K562 (cell line): ENCODE data around the gene OR2V2. TPM values are rescaled to one million over a fixed set of nuclear protein-coding genes. Genes with fewer than 3 reads are reported as not detected.
A peak's percentile ranks its signal among the peaks of the same experiment; 100 is the strongest.

Experiments used
- CHD7 ChIP-seq: fragments of 200-600 bp; sonication (generic); IDR thresholded peaks from one replicate; pipeline ENCODE4 v1.6.1; 2012; ENCODE audit warnings: mild to moderate bottlenecking, low read depth, low read length, inconsistent platforms
- DPF2 ChIP-seq: fragments of 450-650 bp; IDR thresholded peaks from 2 replicates; pipeline ENCODE4 v1.6.1; 2016
- GABPB1 ChIP-seq: sonication (generic); formaldehyde crosslinking; IDR thresholded peaks from 2 replicates; pipeline ENCODE4 v1.8.0; 2022; ENCODE audit warnings: mild to moderate bottlenecking, missing genetic modification reagents
- HDAC3 ChIP-seq: fragments of 450-650 bp; IDR thresholded peaks from 2 replicates; pipeline ENCODE4 v1.6.1; 2018; ENCODE audit warnings: borderline replicate concordance, mild to moderate bottlenecking, moderate library complexity; ENCODE audit not compliant: partially characterized antibody
- HDAC6 ChIP-seq: IDR thresholded peaks from 2 replicates; pipeline ENCODE4 v1.6.1; 2012; ENCODE audit warnings: low read depth, mild to moderate bottlenecking, control low read depth, inconsistent platforms, low read length, moderate library complexity
- SMARCA5 ChIP-seq: fragments of 450-650 bp; IDR thresholded peaks from 2 replicates; pipeline ENCODE4 v1.6.1; 2016
- ZFPM2 ChIP-seq: fragments of 250-450 bp; sonication (Bioruptor Pico); IDR thresholded peaks from 2 replicates; pipeline ENCODE4 v1.5.1; 2022; ENCODE audit warnings: mild to moderate bottlenecking
- ZNF445 ChIP-seq: fragments of 250-450 bp; sonication (Bioruptor Pico); IDR thresholded peaks from 2 replicates; pipeline ENCODE4 v1.4.0; 2020; ENCODE audit warnings: low read depth, mild to moderate bottlenecking, moderate library complexity
- ZNF589 ChIP-seq: fragments of 200-800 bp; sonication (Bioruptor generic); IDR thresholded peaks from 2 replicates; pipeline ENCODE4 v1.6.1; 2016; ENCODE audit warnings: low read depth, missing genetic modification characterization, missing compliant biosample characterization
- ZNF766 ChIP-seq: fragments of 200-800 bp; sonication (Bioruptor generic); conservative IDR thresholded peaks from 2 replicates; pipeline ENCODE4 v1.6.1; 2016; ENCODE audit warnings: missing genetic modification characterization, missing compliant biosample characterization
- polyA plus RNA-seq, 8 experiments: library from polyadenylated mRNA; depleted of rRNA in 4 of 8; stranded (reverse) in 5 of 8; unstranded in 3 of 8; fragments of >200 nt; fragmentation: Nextera tagmentation in 2 of 8; fragmentation: Illumina TruSeq in 1 of 8; extraction: Ambion mirVana in 2 of 8; extraction: Trizol in 1 of 8; gene quantifications; 2 replicates each; pipeline versions ENCODE4 v1.2.1 to v1.2.3, GENCODE V29; 2011 to 2014; ENCODE audit warnings: inconsistent platforms in 1 of 8, missing spikeins in 1 of 8
- total RNA-seq, 7 experiments: library from RNA; depleted of rRNA in 6 of 7; stranded (reverse); fragments of >200 nt in 6 of 7; fragmentation: Illumina TruSeq in 2 of 7; extraction: Trizol in 2 of 7; gene quantifications; 2 replicates each; pipeline versions ENCODE4 v1.2.1 to v1.2.3, GENCODE V29; 2011 to 2021; ENCODE audit warnings: low replicate concordance in 1 of 7
- TF ChIP-seq, protein P1 (sequence below): conservative IDR thresholded peaks from 2 replicates; pipeline ENCODE4 v1.6.1; 2011; ENCODE audit warnings: low read depth, mild to moderate bottlenecking, low read length; ENCODE audit not compliant: control insufficient read depth
- TF ChIP-seq, protein P2 (sequence below): fragments of 250-450 bp; sonication (Bioruptor Pico); IDR thresholded peaks from 2 replicates; pipeline ENCODE4 v1.5.0; 2020; ENCODE audit warnings: mild to moderate bottlenecking

Gene OR2V2
- total and polyA plus RNA-seq, 9 of the 15 experiments (the other 6 are each of a cell fraction or from before 2014, with no cell fraction given), result 0.01 TPM; not detected in 8

DNA sequence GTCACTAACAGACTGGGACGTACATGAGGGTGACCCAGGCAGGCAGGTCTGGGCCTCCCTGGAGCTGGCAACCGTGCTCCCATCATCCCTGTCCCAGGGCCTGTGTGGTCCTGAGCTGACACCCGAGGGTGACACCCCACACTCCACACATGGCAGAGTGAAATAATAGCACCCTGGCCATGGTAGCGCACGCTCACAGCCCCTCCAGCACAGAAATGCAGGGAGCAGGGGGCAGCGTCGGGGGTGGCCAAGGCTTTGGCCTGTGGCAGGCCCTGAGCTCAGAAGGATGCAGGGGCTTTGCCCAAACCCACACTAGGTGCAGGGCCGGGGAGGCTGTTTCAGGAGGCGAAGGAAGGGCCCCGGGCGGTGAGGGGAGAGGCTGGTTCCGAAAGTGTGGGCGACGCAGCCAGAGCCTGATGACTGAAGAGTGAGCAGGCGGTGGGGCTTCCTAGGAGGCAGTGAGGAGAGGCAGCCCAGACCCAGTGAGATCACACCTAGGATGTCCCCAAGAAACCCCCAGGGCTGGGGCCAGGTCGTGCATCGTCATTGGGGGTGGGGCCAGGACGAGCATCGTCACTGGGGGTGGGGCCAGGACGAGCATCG is 12.9 kb downstream of the OR2V2 start (continued):
- TF ChIP-seq CHD7, result no peak
- peak; percentile 62; the same call in 1 of the 2 replicates for TF ChIP-seq DPF2
- no peak for TF ChIP-seq ZFPM2 (CRISPR knock-in tag)
- no peak for TF ChIP-seq HDAC6
- peak; percentile 57; the same call in 1 of the 2 replicates for TF ChIP-seq SMARCA5
- TF ChIP-seq, protein P1, sequence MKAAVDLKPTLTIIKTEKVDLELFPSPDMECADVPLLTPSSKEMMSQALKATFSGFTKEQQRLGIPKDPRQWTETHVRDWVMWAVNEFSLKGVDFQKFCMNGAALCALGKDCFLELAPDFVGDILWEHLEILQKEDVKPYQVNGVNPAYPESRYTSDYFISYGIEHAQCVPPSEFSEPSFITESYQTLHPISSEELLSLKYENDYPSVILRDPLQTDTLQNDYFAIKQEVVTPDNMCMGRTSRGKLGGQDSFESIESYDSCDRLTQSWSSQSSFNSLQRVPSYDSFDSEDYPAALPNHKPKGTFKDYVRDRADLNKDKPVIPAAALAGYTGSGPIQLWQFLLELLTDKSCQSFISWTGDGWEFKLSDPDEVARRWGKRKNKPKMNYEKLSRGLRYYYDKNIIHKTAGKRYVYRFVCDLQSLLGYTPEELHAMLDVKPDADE, result no peak
- no peak for TF ChIP-seq ZNF445 (CRISPR knock-in tag)
- no peak for TF ChIP-seq ZNF589 (CRISPR knock-in tag)
- peak; percentile 86 for TF ChIP-seq ZNF766 (CRISPR knock-in tag)
- no peak for TF ChIP-seq HDAC3
- no peak for TF ChIP-seq GABPB1 (CRISPR knock-in tag)
- TF ChIP-seq, protein P2, sequence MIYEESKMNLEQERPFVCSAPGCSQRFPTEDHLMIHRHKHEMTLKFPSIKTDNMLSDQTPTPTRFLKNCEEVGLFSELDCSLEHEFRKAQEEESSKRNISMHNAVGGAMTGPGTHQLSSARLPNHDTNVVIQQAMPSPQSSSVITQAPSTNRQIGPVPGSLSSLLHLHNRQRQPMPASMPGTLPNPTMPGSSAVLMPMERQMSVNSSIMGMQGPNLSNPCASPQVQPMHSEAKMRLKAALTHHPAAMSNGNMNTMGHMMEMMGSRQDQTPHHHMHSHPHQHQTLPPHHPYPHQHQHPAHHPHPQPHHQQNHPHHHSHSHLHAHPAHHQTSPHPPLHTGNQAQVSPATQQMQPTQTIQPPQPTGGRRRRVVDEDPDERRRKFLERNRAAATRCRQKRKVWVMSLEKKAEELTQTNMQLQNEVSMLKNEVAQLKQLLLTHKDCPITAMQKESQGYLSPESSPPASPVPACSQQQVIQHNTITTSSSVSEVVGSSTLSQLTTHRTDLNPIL (CRISPR knock-in tag), result 0 out of 2 replicates have a peak, but pooled peaks have one; percentile 46
